Adrenal gland (tissue), 12 donors: ENCODE results near the gene PMP22. TPM values are rescaled to one million over a fixed set of nuclear protein-coding genes. Genes with fewer than 3 reads are reported as not detected.

Source experiments
- DNase-seq, 7 donors: peaks; one replicate each; pipeline ENCODE4 v3.0.0-alpha.2; 2019 to 2020
- H3K27ac ChIP-seq, 5 donors: fragments of 200-600 bp; sonication (generic) in 4 of 5; 1 replicate in 3 of 5; 2 replicates in 2 of 5; pipeline versions ENCODE4 v1.5.1 to v1.8.0; 2016 to 2020; ENCODE audit warnings: mild to moderate bottlenecking in 1 of 5
- H3K27me3 ChIP-seq: fragments of 200-600 bp; 2 replicates; pipeline ENCODE4 v1.8.0; 2021
- H3K36me3 ChIP-seq, 2 donors: fragments of 200-600 bp; replicated peaks in 1 of 2; 1 replicate in 1 of 2; 2 replicates in 1 of 2; pipeline versions ENCODE4 v1.5.1 to v1.8.0; 2018 to 2022
- H3K4me1 ChIP-seq, 2 donors: fragments of 200-600 bp; replicated peaks in 1 of 2; 1 replicate in 1 of 2; 2 replicates in 1 of 2; pipeline versions ENCODE4 v1.5.1 to v1.8.0; 2018 to 2021
- H3K4me3 ChIP-seq, 4 donors: fragments of 200-600 bp; sonication (generic) in 3 of 4; one replicate each; pipeline ENCODE4 v1.5.1; 2016 to 2018
- H3K9me3 ChIP-seq, 3 donors: fragments of 200-600 bp; sonication (generic) in 1 of 3; replicated peaks in 1 of 3; 1 replicate in 2 of 3; 2 replicates in 1 of 3; pipeline versions ENCODE4 v1.5.1 to v1.8.0; 2016 to 2021
- POLR2A ChIP-seq, 2 donors: fragments of 450-650 bp; IDR thresholded peaks; one replicate each; pipeline ENCODE4 v1.6.1; 2017; ENCODE audit warnings: antibody characterized with exemption in 2 of 2, mild to moderate bottlenecking in 2 of 2, moderate library complexity in 1 of 2
- WGBS, 4 donors: extraction: QIAGEN DNeasy Blood & Tissue Kit in 2 of 4; methylation state at CpG; one replicate each; pipeline versions ENCODE4 v1.1.5 to v1.1.7; 2013 to 2017; 5-methylcytosine and 5-hydroxymethylcytosine counted together
- intact Hi-C, 2 donors: fragments of 100-400 bp; cut with DNase I; formaldehyde crosslinking; loops; one replicate each; pipeline versions ENCODE4 v1.14.1 to v1.15.0; 2022 to 2023
- microRNA-seq, 3 donors: library from miRNA; unstranded; fragments of <30 nt; microRNA quantifications; one replicate each; pipeline ENCODE4, GENCODE V29; 2017 to 2020
- polyA plus RNA-seq, 3 donors: library from polyadenylated mRNA; stranded (reverse); fragments of 200-250 nt in 2 of 3; fragments of 350-450 nt in 1 of 3; fragmentation: Illumina TruSeq in 1 of 3; extraction: RNeasy Lipid Tissue Mini Kit (QIAGEN cat#74804) in 1 of 3; gene quantifications; one replicate each; pipeline ENCODE4 v1.2.3, GENCODE V29; 2013 to 2014
- small RNA-seq, 2 donors: library from RNA; depleted of rRNA; stranded (forward); fragments of <200 nt; gene quantifications; one replicate each; pipeline ENCODE3, GENCODE V24; 2016
- total RNA-seq, 9 donors: library from RNA; depleted of rRNA in 4 of 9; stranded (reverse); fragments of >200 nt in 4 of 9; fragments of 120-200 nt in 1 of 9; fragmentation: NEBNext Ultra II Directional in 1 of 9; extraction: Animal tissue kit (Norgen Biotek cat#: 25700) in 1 of 9; gene quantifications; one replicate each; pipeline versions ENCODE4 v1.1.0 to v1.2.4, GENCODE V29; 2013 to 2023
- TF ChIP-seq, protein P1 (sequence below), 6 experiments: fragments of 450-650 bp in 4 of 6; fragments of 200-600 bp in 2 of 6; sonication (generic) in 1 of 6; IDR thresholded peaks; 1 replicate in 5 of 6; 2 replicates in 1 of 6; pipeline versions ENCODE4 v1.5.1 to v1.8.0; 2016 to 2021; ENCODE audit warnings: antibody characterized with exemption in 6 of 6, mild to moderate bottlenecking in 2 of 6, moderate library complexity in 1 of 6
- donor health status: healthy with polysubstance abuse.
- donor health status: Bipolar disorder and iron deficiency.
- donor health status: DM: yes; HTN: yes; CAD: no.
- donor health status: DM: no; HTN: no; CAD: no.
- donor health status: DM: no; HTN: no; CAD: no.
- donor health status: DM: yes; HTN: yes; CAD: no.

PMP22 gene
- total and polyA plus RNA-seq, 12 donors: 17.1 to 142 (median 71.4) TPM

DNA sequence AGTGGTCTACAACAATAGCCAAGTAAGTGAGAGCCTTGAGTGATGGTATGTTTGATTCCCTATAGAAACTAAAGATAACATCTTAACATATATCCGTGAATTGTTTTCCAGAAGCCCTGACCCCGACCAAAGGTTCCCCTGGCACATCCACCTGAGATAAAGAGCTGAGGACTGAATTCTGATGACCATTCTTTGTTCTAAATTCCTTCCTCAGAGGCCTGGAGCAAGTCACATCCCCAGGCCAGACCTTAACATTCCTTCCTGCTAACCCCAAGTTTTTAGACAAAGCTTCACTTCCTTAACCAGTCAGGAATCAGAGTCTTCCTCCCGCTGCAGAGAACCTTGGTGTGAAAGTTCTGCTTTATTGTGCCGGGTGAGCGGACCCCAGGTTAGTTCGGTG is 83.3 kb downstream of the PMP22 start:
- intact Hi-C loops: no loop called here
- 79 to 91% (median 82%) methylated on average over 6 of the region's 6 CpGs for WGBS, 4 donors
- Histone ChIP-seq H3K4me1 (peaks cover 0 to 13% of the 10 kb centered on the region in 2 donors), H3K27me3 (no peaks in the 10 kb centered on the region), H3K36me3 (no peaks in the 10 kb centered on the region), H3K9me3 (no peaks in the 10 kb centered on the region), H3K27ac (no peak overlapping the region), H3K4me3 (no peak overlapping the region)
- no peak for DNase-seq
- TF ChIP-seq, protein P1, sequence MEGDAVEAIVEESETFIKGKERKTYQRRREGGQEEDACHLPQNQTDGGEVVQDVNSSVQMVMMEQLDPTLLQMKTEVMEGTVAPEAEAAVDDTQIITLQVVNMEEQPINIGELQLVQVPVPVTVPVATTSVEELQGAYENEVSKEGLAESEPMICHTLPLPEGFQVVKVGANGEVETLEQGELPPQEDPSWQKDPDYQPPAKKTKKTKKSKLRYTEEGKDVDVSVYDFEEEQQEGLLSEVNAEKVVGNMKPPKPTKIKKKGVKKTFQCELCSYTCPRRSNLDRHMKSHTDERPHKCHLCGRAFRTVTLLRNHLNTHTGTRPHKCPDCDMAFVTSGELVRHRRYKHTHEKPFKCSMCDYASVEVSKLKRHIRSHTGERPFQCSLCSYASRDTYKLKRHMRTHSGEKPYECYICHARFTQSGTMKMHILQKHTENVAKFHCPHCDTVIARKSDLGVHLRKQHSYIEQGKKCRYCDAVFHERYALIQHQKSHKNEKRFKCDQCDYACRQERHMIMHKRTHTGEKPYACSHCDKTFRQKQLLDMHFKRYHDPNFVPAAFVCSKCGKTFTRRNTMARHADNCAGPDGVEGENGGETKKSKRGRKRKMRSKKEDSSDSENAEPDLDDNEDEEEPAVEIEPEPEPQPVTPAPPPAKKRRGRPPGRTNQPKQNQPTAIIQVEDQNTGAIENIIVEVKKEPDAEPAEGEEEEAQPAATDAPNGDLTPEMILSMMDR (IDR thresholded peaks at IDR 0.05): no peak
- TF ChIP-seq POLR2A (IDR thresholded peaks at IDR 0.05): no peak

GRCh38 chr17:15181333-15181732 is 83.8 kb downstream of the PMP22 start:
- 85 to 90% (median 89%) methylated on average over 5 to 8 of the region's 8 CpGs for WGBS, 4 donors
- Histone ChIP-seq H3K36me3 (no peaks in the 10 kb centered on the region), H3K27me3 (no peaks in the 10 kb centered on the region), H3K9me3 (no peaks in the 10 kb centered on the region), H3K27ac (no peak overlapping the region), H3K4me1 (peaks cover 0 to 13% of the 10 kb centered on the region in 2 donors), H3K4me3 (no peak overlapping the region)
- no peak for DNase-seq
- no peak for TF ChIP-seq POLR2A (IDR thresholded peaks at IDR 0.05)
- TF ChIP-seq, protein P1 (IDR thresholded peaks at IDR 0.05): no peak
- intact Hi-C loops: no loop called here

GRCh38 chr17:15180121-15180561 is 85.0 kb downstream of the PMP22 start:
- intact Hi-C loops: no loop called here
- H3K4me3 ChIP-seq: no peak overlapping the region
- H3K9me3 ChIP-seq: no peaks in the 10 kb centered on the region
- no peak overlapping the region for H3K27ac ChIP-seq
- peaks cover 0 to 2% of the 10 kb centered on the region in 2 donors for H3K4me1 ChIP-seq
- WGBS, 4 donors: 73 to 81% (median 79%) methylated on average over 8 of the region's 8 CpGs
- H3K27me3 ChIP-seq: no peaks in the 10 kb centered on the region
- no peak for DNase-seq
- no peak for TF ChIP-seq POLR2A (IDR thresholded peaks at IDR 0.05)
- TF ChIP-seq, protein P1 (IDR thresholded peaks at IDR 0.05): no peak
- no peaks in the 10 kb centered on the region for H3K36me3 ChIP-seq

Small RNA genes within 50 kb of the gene (microRNA-seq; reads per million reads assigned to microRNA genes)
- gene MIR4731: 3.6 to 4.8 (median 4.2) reads per million in 3 donors

Small RNA genes within 50 kb of the gene (small RNA-seq; reads per million reads assigned to genes)
- gene MIR4731 (0 to 0.24 reads per million in 2 donors), gene RNU6-799P (0 reads per million in 2 donors)

Other genes starting within 250 kb of the PMP22 start
- gene TEKT3, start 76.3 kb upstream of the PMP22 start, total RNA-seq: 1 to 10 TPM in 3 of 9 donors, under 1 TPM in 4, not detected in 2; 0.39 to 5.5 (median 0.90) TPM
- gene TEKT3, start 76.3 kb upstream of the PMP22 start, polyA plus RNA-seq: 1 to 10 TPM; 1.2 to 2.1 (median 1.7) TPM
- gene CDRT4, start 202.3 kb upstream of the PMP22 start, total RNA-seq: 10 to 100 TPM in 4 of 9 donors, 1 to 10 TPM in 5; 1.5 to 18.8 (median 6.9) TPM
- 10 to 100 TPM; 16.0 to 49.6 (median 36.9) TPM for gene CDRT4, start 202.3 kb upstream of the PMP22 start, polyA plus RNA-seq